CD4-positive, alpha-beta memory T cell (primary cell): ENCODE results near the gene ELK1. TPM values are rescaled to one million over a fixed set of nuclear protein-coding genes. Genes with fewer than 3 reads are reported as not detected.

Experiments used
- CTCF ChIA-PET: fragments of 350-600 bp; sonication (Branson Sonifier 250); formaldehyde crosslinking; loops from one replicate; lab custom pipeline; 2021; ENCODE audit warnings: inconsistent platforms; ENCODE audit not compliant: partially characterized antibody; lab: Charles Lee
- POLR2A ChIA-PET: fragments of 350-600 bp; sonication (Branson Sonifier 250); formaldehyde crosslinking; loops from one replicate; lab custom pipeline; 2021; ENCODE audit not compliant: partially characterized antibody; lab: Charles Lee
- DNase-seq, 5 donors: peaks; one replicate each; pipeline versions ENCODE4 v3.0.0 to v3.0.0-alpha.2; 2020 to 2022; ENCODE audit warnings: mixed read lengths in 1 of 5
- H3K27ac ChIP-seq: one replicate; pipeline ENCODE4 v1.7.0; 2013; ENCODE audit warnings: low read depth, low read length
- H3K27me3 ChIP-seq: 2 replicates; pipeline ENCODE4 v1.7.0; 2013; ENCODE audit warnings: mild to moderate bottlenecking, low read length, moderate library complexity; ENCODE audit not compliant: insufficient read depth
- H3K36me3 ChIP-seq: 2 replicates; pipeline ENCODE4 v1.7.0; 2013; ENCODE audit warnings: mild to moderate bottlenecking, low read length, moderate library complexity; ENCODE audit not compliant: insufficient read depth
- H3K4me1 ChIP-seq: 2 replicates; pipeline ENCODE4 v1.7.0; 2013; ENCODE audit warnings: mild to moderate bottlenecking, low read length, moderate library complexity; ENCODE audit not compliant: insufficient read depth
- H3K4me3 ChIP-seq, 2 donors: one replicate each; pipeline ENCODE4 v1.7.0; 2013; ENCODE audit warnings: low read length in 2 of 2, mild to moderate bottlenecking in 1 of 2
- H3K9me3 ChIP-seq, 2 donors: one replicate each; pipeline ENCODE4 v1.7.0; 2013; ENCODE audit warnings: low read length in 2 of 2, control low read depth in 1 of 2; ENCODE audit not compliant: control insufficient read depth in 1 of 2
- H3K27ac Mint-ChIP-seq, 7 donors: one replicate each; pipeline ENCODE4 v1.8.0; 2020 to 2021; ENCODE audit warnings: mixed read lengths in 7 of 7, mild to moderate bottlenecking in 6 of 7, inconsistent platforms in 3 of 7, moderate library complexity in 3 of 7
- H3K27me3 Mint-ChIP-seq, 2 donors: one replicate each; pipeline ENCODE4 v1.8.0; 2020 to 2021; ENCODE audit warnings: mixed read lengths in 2 of 2
- H3K36me3 Mint-ChIP-seq, 2 donors: one replicate each; pipeline ENCODE4 v1.8.0; 2020 to 2021; ENCODE audit warnings: mixed read lengths in 2 of 2, inconsistent platforms in 1 of 2, mild to moderate bottlenecking in 1 of 2
- H3K4me1 Mint-ChIP-seq, 4 donors: one replicate each; pipeline ENCODE4 v1.8.0; 2020 to 2021; ENCODE audit warnings: mixed read lengths in 4 of 4, mild to moderate bottlenecking in 1 of 4
- H3K4me3 Mint-ChIP-seq, 8 donors: one replicate each; pipeline ENCODE4 v1.8.0; 2020 to 2021; ENCODE audit warnings: mixed read lengths in 8 of 8, mild to moderate bottlenecking in 7 of 8, moderate library complexity in 6 of 8, inconsistent platforms in 3 of 8
- H3K9me3 Mint-ChIP-seq, 8 donors: one replicate each; pipeline ENCODE4 v1.8.0; 2020 to 2021; ENCODE audit warnings: mixed read lengths in 8 of 8, mild to moderate bottlenecking in 5 of 8, inconsistent platforms in 3 of 8, moderate library complexity in 1 of 8
- intact Hi-C: fragments of 100-400 bp; cut with micrococcal nuclease; formaldehyde crosslinking; loops from one replicate; pipeline ENCODE4 v1.15.1; 2023
- polyA plus RNA-seq, 2 donors: library from polyadenylated mRNA; unstranded; fragments of 300-500 nt; fragmentation: Illumina TruSeq; gene quantifications; one replicate each; pipeline ENCODE4 v1.2.3, GENCODE V29; 2021
- total RNA-seq, 2 experiments: library from RNA; stranded (reverse); gene quantifications; one replicate each; pipeline ENCODE4 v1.2.3, GENCODE V29; 2021

Gene ELK1
- total and polyA plus RNA-seq, 4 experiments from 2014 or later, result 21.9 to 38.3 (median 29.5) TPM

- Mint-ChIP-seq H3K4me3 (peak within 1 kb of the TSS; percentile 87 to 93 (median 91)), H3K9me3 (peaks cover 0 to 2% (median 0%) of the 10 kb centered on the region in 8 donors), H3K27ac (peak within 1 kb of the TSS; percentile 96 to 99 (median 98)), H3K36me3 (peaks cover 0 to 26% of the 10 kb centered on the region in 2 donors), H3K27me3 (no peaks in the 10 kb centered on the region), H3K4me1 (peaks cover 3 to 28% (median 8%) of the 10 kb centered on the region in 4 donors)
- ChIA-PET POLR2A (interaction anchor here (0.7 to 1.6 kb wide), 4 partner anchors 8 to 810 kb away, joined by 3 to 6 read pairs (median 4); partner anchors contain the start of gene ELK1), CTCF (no interaction called here)
- H3K4me3 ChIP-seq, result peak within 1 kb of the TSS; percentile 61 to 90
- H3K36me3 ChIP-seq, result peaks cover 28% of the 10 kb centered on the region
- H3K9me3 ChIP-seq, result no peaks in the 10 kb centered on the region
- peaks cover 16% of the 10 kb centered on the region for H3K4me1 ChIP-seq
- H3K27ac ChIP-seq, result peak within 1 kb of the TSS; percentile 95
- H3K27me3 ChIP-seq, result no peaks in the 10 kb centered on the region
- peak; percentile 89 to 96 (median 93) for DNase-seq
- intact Hi-C loops, result loop anchor here (1.0 to 10.0 kb wide), 7 partner anchors 9 to 514 kb away; partner anchors contain the start of genes ARAF, ELK1, NDUFB11 and RBM10
These were observed 8.5 kb upstream of the ELK1 start, which contains the start of gene UXT for GRCh38 chrX:47658684-47659420. TSS of gene UXT (minus strand) at chrX:47659180. CDS start at chrX:47658927, 253 bp downstream.

GRCh38 chrX:47658301-47658683, 7.9 kb upstream of the ELK1 start:
- peak overlapping the region; percentile 96 to 99 (median 98) for H3K27ac Mint-ChIP-seq
- Histone ChIP-seq H3K4me3 (peak overlapping the region; percentile 34 to 90), H3K27ac (peak overlapping the region; percentile 95), H3K36me3 (peaks cover 33% of the 10 kb centered on the region), H3K4me1 (peaks cover 16% of the 10 kb centered on the region), H3K27me3 (no peaks in the 10 kb centered on the region), H3K9me3 (no peaks in the 10 kb centered on the region)
- H3K9me3 Mint-ChIP-seq, result peaks cover 0 to 2% (median 0%) of the 10 kb centered on the region in 8 donors
- intact Hi-C loops, result loop anchor here (1.0 to 10.0 kb wide), 6 partner anchors 8 to 513 kb away; partner anchors contain the start of genes ELK1, NDUFB11, RBM10 and USP11
- CTCF ChIA-PET, result no interaction called here
- peaks cover 4 to 32% of the 10 kb centered on the region in 2 donors for H3K36me3 Mint-ChIP-seq
- peak overlapping the region; percentile 87 to 93 (median 91) for H3K4me3 Mint-ChIP-seq
- POLR2A ChIA-PET, result interaction anchor here (0.7 to 1.6 kb wide), 4 partner anchors 8 to 810 kb away, joined by 3 to 6 read pairs (median 4); partner anchors contain the start of gene ELK1
- no peaks in the 10 kb centered on the region for H3K27me3 Mint-ChIP-seq
- DNase-seq, result no peak
- peaks cover 3 to 28% (median 8%) of the 10 kb centered on the region in 4 donors for H3K4me1 Mint-ChIP-seq

DNA sequence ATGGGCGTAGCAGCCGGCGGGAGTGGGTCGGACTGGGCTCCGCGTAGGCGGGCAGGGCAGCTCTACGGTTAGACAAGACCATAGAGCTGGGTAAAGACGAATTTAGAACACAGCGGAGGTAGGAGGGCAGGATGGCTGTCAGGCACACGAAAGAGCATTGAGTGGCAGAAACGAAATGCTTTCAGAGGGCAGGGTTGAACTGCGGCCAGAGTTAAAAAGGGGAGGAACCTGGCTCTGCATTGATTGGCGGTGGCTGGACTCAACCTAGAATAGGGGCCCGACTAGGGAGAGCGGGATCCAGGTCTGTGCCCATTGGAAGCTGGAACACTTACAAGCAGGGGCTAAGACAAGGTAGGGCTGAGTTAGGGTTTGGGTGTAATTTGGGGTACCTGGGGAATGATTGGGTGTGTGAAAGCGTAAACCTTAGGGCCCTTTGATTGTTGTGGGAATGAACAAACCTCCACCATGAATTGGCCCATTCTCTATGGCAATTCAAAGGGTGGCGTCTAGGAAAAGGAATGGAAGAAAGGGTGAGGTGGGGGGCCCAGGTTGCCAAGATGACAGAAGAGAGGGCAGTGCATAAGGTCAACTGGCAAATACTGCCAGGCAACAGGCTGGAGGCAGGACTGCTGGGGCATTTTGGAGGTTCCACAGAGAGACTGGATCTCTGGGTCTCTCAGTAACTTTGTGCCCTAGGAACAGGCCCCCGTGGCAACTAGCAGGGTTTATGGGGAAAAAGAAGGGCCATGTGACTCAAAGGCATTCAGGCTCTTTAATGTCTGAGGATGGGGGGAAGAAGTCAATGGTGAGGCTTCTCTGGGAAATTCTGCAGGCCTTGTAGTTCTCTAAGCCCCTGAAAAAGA, 911 bp upstream of the ELK1 start:
- CTCF ChIA-PET, result interaction anchor here (1.1 to 1.5 kb wide), 3 partner anchors 11 to 185 kb away, joined by 3 to 4 read pairs (median 3); no protein-coding TSS in a partner anchor
- intact Hi-C loops, result loop anchor here (2.0 to 10.0 kb wide), 3 partner anchors 168 to 434 kb away; partner anchors contain the start of genes CDK16 and ZNF41
- peaks cover 19% of the 10 kb centered on the region for H3K36me3 ChIP-seq
- DNase-seq, result no peak
- H3K4me3 ChIP-seq, result peak overlapping the region in 1 of 2 donors; percentile 69
- H3K27me3 Mint-ChIP-seq, result no peaks in the 10 kb centered on the region
- peaks cover 4 to 60% of the 10 kb centered on the region in 2 donors for H3K36me3 Mint-ChIP-seq
- peak overlapping the region; percentile 74 for H3K27ac ChIP-seq
- H3K27ac Mint-ChIP-seq, result peak overlapping the region; percentile 87 to 97 (median 97)
- peaks cover 33% of the 10 kb centered on the region for H3K4me1 ChIP-seq
- peaks cover 31 to 48% (median 32%) of the 10 kb centered on the region in 4 donors for H3K4me1 Mint-ChIP-seq
- H3K27me3 ChIP-seq, result no peaks in the 10 kb centered on the region
- H3K4me3 Mint-ChIP-seq, result peak overlapping the region; percentile 85 to 94 (median 88)
- POLR2A ChIA-PET, result interaction anchor here (1.0 to 2.7 kb wide), 11 partner anchors 8 to 923 kb away, joined by 3 to 14 read pairs (median 6); partner anchors contain the start of genes ARAF, CFP, NDUFB11 and RBM10
- H3K9me3 ChIP-seq, result no peaks in the 10 kb centered on the region
- H3K9me3 Mint-ChIP-seq, result no peaks in the 10 kb centered on the region

DNA sequence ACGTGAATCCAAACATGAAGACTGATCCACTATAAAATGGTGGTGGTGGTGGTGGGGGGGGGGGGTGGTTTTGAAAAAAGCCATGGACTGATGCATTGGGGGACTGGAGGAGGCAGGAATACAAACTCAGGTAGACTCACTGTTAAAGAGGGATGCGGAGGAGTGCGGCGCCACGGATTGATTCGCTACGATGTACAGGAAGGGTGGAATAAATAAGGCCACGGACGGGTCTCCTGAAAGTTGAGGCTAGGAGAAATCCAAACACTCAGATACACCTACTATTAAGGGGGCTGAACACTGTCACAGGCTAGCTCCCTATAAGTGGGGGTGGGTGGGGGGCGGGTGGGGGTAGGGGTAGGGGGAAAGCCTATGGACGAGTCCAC, 591 bp downstream of the ELK1 start:
- DNase-seq, result no peak
- Histone ChIP-seq H3K27ac (peak overlapping the region; percentile 74), H3K4me3 (peak overlapping the region in 1 of 2 donors; percentile 69), H3K36me3 (peaks cover 7% of the 10 kb centered on the region), H3K27me3 (no peaks in the 10 kb centered on the region), H3K4me1 (peaks cover 33% of the 10 kb centered on the region), H3K9me3 (no peaks in the 10 kb centered on the region)
- no peaks in the 10 kb centered on the region for H3K9me3 Mint-ChIP-seq
- intact Hi-C loops, result loop anchor here (1.0 to 10.0 kb wide), 7 partner anchors 9 to 504 kb away; partner anchors contain the start of genes ARAF, CDK16, RBM10 and UBA1
- H3K27me3 Mint-ChIP-seq, result no peaks in the 10 kb centered on the region
- H3K27ac Mint-ChIP-seq, result peak overlapping the region; percentile 85 to 97 (median 87)
- H3K36me3 Mint-ChIP-seq, result peaks cover 4 to 56% of the 10 kb centered on the region in 2 donors
- H3K4me3 Mint-ChIP-seq, result peak overlapping the region; percentile 85 to 94 (median 88)
- ChIA-PET POLR2A (interaction anchor here (1.0 to 2.7 kb wide), 9 partner anchors 8 to 924 kb away, joined by 3 to 14 read pairs (median 7); partner anchors contain the start of genes ARAF, CFP, RBM3 and TIMP1), CTCF (interaction anchor here (0.6 to 1.5 kb wide), 4 partner anchors 9 to 1939 kb away, joined by 3 to 4 read pairs (median 4); no protein-coding TSS in a partner anchor)
- H3K4me1 Mint-ChIP-seq, result peaks cover 34 to 45% (median 39%) of the 10 kb centered on the region in 4 donors

DNA sequence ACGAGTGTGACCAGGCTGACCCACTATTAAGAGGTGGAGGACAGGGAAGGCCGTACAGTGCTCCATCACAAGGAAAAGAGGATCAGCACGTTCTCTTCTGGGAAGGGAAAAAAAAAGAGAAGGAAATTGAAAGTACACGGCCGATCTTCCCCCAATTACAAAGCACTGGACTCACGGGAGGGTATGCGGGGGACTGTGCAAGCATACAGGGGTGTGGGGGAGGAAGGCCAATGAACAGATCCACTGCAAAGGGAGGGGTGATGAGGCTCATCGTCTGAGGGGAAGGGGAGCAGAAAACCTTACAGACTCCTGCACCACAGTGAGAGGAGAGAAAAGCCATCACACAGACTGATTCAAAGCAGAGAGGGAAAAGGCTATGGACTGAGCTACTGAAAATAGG, 1.1 kb downstream of the ELK1 start:
- Histone ChIP-seq H3K27me3 (no peaks in the 10 kb centered on the region), H3K27ac (peak overlapping the region; percentile 49), H3K9me3 (no peaks in the 10 kb centered on the region), H3K4me1 (peaks cover 33% of the 10 kb centered on the region), H3K4me3 (peak overlapping the region in 1 of 2 donors; percentile 38), H3K36me3 (peaks cover 7% of the 10 kb centered on the region)
- Mint-ChIP-seq H3K4me3 (peak overlapping the region; percentile 85 to 94 (median 88)), H3K36me3 (peaks cover 4 to 57% of the 10 kb centered on the region in 2 donors), H3K9me3 (no peaks in the 10 kb centered on the region), H3K27me3 (no peaks in the 10 kb centered on the region), H3K27ac (peak overlapping the region; percentile 79 to 93 (median 87)), H3K4me1 (peaks cover 38 to 50% (median 44%) of the 10 kb centered on the region in 4 donors)
- ChIA-PET POLR2A (interaction anchor here (0.9 to 2.7 kb wide), 6 partner anchors 19 to 925 kb away, joined by 4 to 14 read pairs (median 7); partner anchors contain the start of genes ARAF, CFP, RBM3 and TIMP1), CTCF (no interaction called here)
- DNase-seq, result no peak
- intact Hi-C loops, result no loop called here

DNA sequence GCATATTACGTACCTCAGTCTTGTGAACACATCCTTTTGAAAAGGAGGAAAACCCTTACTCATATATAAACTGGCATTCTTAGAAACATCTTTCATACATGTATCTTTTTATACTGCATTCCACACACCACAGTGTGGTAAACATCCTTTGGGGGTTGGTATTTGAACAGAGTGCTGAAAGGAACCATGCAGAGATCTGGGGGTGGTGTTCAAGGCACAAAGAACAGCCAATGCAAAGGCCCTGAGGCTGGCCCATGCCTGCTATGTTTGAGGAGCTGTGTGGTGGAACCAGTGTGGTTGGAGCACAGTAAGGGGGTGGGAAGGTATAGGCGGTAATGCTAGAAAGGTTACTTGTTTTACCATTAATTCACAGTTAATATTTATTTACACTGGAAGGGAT, 2.0 kb downstream of the ELK1 start:
- Mint-ChIP-seq H3K27ac (peak overlapping the region; percentile 14 to 87 (median 65)), H3K4me3 (peak overlapping the region; percentile 54 to 94 (median 87)), H3K27me3 (no peaks in the 10 kb centered on the region), H3K9me3 (no peaks in the 10 kb centered on the region), H3K4me1 (peaks cover 41 to 55% (median 47%) of the 10 kb centered on the region in 4 donors), H3K36me3 (peaks cover 0 to 53% of the 10 kb centered on the region in 2 donors)
- no peak overlapping the region for H3K27ac ChIP-seq
- no peaks in the 10 kb centered on the region for H3K9me3 ChIP-seq
- H3K36me3 ChIP-seq, result peaks cover 5% of the 10 kb centered on the region
- peaks cover 33% of the 10 kb centered on the region for H3K4me1 ChIP-seq
- CTCF ChIA-PET, result interaction anchor here (1.0 to 1.5 kb wide), 2 partner anchors 66 to 110 kb away, joined by 3 read pairs; partner anchors contain the start of gene TIMP1
- DNase-seq, result no peak
- intact Hi-C loops, result no loop called here
- POLR2A ChIA-PET, result interaction anchor here (0.8 to 2.6 kb wide), 3 partner anchors 18 to 454 kb away, joined by 3 to 9 read pairs (median 4); partner anchors contain the start of gene CFP
- H3K27me3 ChIP-seq, result no peaks in the 10 kb centered on the region
- no peak overlapping the region for H3K4me3 ChIP-seq
